ENCODE results near the gene PPARA.

The PPARA gene

DNA sequence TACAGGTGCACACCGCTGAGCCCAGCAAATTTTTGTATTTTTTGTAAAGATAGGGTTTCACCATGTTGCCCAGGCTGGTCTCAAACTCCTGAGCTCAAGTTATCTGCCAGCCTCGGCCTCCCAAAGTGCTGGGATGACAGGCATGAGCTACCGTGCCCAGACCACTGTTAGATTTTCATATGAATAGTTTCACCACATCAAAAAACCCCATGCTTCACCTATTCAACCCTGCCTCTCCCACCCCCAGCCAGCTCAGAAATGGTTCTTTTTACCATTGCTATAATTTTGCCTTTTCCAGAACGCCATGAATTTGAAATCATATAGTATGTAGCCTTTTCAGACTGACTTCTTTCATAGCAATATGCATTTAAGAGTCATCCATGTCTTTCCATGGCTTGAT is 61.9 kb downstream of the PPARA start:
- DNase-seq (ENCODE audit: low spot score): no peak

DNA sequence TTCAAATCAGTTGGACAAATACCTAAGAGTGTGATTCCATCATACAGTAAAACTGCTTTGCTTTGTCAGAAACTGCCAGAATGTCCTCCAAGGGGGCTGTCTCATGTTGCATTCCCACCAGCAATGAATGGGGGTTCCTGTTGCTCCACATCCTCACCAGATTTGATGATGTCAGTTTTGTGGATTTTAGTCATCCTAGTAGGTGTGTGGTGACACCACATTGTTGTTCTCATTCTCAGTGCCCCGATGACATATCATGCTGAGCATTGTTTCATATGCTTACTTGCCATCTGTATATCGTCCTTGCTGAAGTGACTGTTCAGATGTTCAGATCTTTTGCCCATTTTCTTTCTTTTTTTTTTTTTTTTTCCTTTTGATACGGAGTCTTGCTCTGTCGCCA is 62.7 kb downstream of the PPARA start:
- DNase-seq (ENCODE audit: low spot score): no peak

DNA sequence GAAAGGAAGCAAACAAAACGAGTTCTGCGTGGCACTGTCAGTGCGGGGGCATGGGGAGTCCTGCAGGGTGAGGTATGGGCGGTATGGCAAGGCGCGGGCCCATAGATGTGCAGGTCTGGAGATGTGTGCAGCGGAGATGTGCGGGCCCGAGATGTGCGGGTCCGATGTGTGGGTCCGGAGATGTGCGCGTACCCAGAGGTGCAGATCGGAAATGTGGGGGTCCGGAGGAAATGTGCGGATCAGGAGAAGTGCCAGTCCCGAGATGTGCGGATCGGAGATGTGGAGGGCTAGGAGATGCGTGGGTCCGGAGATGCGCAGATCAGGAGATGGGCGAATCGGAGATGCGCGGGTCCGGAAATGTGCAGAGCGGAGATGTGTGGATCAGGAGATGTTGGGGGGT is 63.8 kb downstream of the PPARA start:
- DNase-seq (ENCODE audit: low spot score): no peak

DNA sequence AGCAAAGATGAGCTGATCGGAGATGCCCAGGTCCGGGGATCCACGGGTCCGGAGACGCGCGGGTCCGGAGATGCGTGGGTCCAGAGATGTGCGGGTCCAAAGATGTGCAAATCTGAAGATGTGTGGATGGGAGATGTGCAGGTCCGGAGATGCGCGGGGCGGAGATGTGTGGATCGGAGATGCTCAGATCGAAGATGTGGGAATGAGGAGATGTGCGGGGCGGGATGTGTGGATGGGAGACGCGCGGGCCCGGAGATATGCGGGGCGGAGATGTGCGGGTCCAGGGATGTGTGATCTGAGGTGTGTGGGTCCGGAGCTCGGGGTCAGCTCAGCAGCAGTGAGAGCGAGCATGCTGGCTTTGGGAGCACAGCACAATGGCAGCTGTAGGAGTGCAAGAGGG is 64.3 kb downstream of the PPARA start:
- DNase-seq (ENCODE audit: low spot score): no peak

DNA sequence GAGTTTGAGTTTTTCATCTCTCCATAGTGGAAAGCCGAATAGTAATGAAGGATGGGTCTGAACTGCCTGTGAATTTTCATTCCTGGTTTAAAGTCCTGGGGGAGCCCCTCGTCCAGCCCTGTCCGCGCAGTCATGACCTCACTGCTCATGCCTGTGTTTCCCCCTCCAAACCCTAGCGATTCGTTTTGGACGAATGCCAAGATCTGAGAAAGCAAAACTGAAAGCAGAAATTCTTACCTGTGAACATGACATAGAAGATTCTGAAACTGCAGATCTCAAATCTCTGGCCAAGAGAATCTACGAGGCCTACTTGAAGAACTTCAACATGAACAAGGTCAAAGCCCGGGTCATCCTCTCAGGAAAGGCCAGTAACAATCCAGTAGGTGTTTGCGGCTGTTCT is 69.3 kb downstream of the PPARA start:
- no peak for DNase-seq (ENCODE audit: low spot score)

DNA sequence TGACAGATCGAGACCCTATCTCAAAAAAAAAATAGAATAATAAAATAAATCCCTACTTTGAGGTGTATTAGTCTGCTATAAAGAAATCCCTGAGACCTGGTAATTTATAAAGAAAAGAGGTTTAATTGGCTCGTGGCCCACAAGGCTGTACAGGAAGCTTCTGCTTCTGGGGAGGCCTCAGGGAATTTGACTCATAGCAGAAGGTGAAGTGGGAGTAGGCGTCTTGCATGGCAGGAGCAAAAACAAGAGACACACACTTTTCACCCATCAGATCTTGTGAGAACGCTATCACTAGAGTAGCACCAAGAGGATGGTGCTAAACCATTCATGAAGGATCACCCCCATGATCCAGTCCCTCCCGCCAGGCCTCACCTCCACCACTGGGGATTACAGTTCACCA is 70.6 kb downstream of the PPARA start:
- no peak for DNase-seq (ENCODE audit: low spot score)

DNA sequence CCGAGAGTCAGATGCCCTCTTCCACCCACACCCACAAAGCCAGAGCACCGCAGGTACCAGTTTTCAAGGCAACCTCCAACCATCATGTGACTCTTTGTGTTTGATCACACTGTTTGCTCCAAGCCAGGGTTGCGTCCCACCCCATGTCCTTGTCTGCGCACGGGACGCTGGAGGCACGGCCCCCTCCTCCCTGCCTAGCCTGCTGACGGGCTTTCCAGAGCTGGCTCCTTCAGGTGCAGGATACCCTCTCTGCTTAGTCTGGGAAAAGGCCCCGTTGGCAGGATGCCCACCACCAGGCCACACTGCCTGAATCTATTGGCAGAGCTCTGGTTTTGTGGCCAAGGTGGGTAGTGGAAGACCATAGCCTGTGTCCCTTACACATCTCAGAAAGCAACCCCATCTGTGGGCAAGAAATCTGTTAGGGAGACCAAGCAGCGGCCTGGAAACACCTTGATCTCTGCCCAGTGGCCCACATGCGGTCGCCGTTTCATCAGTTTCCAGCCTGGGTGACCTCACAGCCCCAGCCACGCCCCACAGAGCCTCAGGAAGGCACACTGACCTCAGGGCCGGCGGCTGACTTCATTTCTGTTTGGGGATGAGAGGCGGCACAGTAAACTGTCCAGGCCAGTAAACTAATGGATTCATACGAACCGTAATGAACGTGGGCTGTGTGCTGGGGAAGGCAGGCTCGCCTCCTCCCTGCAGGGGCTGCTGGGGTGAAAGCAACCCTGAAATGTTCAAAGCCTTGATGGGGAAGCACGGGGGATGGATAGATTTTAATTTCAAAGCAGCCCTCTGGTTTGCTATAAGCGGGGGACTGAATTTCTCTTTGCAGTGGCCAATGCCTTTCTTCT is 73.9 kb downstream of the PPARA start:
- no peak for DNase-seq (ENCODE audit: low spot score)

DNA sequence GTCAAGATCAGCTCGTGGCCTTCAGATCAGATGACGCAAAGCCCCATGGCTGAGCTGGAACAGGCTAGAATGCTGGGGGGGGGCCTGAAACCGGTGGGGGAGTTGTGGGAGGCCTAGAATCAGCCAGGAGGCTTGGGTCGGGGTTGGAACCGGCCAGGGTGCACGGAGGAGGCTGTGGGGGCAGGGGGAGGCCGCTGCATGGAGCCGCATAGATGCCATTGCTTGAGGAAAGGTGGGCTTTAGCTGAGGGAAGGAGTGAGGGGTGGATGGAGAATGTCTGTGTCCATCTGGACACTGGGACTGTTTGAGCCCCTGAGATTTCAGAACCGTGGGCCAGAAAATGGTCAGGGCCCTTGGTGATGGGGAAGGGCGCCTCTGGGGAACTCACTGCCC is 74.6 kb downstream of the PPARA start:
- DNase-seq (ENCODE audit: low spot score): no peak

DNA sequence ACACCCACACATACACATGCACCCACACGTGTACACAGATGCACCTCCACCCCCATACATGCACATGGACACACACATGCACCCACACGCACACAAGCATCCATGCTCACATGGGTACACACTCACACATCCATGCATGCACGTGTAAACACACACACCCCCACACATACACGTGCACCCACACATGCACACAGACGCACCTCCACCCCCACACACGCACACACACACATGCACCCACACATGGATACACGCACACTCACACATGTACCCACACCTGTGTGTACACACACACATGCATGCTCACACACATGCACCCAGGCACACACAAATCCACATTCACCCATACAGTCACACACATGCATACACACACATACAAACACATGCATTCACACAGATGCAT is 75.3 kb downstream of the PPARA start:
- DNase-seq (ENCODE audit: low spot score): no peak

DNA sequence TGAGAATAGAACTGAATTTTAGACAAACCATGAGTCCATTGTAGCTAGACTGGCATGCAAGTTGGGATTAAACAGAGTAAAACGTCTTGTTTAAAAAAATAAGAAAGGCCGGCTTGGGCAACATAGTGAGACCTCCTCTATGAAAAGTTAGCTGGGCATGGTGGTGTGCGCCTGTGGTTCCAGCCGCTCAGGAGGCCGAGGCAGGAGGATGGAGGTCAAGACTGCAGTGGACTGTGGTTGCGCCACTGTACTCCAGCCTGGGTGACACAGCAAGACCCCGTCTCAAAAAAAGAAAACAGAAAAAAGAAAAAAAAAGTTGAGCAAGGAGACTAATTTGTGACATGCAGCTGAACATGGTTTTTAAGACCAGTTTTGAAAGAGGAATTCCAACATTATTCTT is 76.3 kb downstream of the PPARA start:
- no peak for DNase-seq (ENCODE audit: low spot score)

DNA sequence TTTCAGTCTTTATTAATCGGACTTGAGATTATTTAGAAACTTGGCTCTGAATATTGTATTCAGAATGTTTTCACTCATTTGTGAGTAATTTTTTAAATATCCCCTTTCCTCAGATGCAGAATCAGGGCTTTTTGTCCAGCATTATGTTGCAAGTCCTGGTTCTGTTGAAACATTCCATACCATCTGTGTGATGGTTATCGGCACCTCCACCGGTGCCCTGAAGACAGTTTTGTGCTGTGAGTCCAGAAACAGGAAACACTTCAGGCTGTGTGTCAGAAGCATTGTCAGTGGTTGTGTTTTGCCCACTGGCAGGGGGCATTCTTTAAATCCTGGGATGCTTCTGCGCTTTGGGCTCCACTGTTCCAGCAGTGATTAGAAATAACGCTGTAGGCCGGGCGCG is 79.4 kb downstream of the PPARA start:
- no peak for DNase-seq (ENCODE audit: low spot score)

DNA sequence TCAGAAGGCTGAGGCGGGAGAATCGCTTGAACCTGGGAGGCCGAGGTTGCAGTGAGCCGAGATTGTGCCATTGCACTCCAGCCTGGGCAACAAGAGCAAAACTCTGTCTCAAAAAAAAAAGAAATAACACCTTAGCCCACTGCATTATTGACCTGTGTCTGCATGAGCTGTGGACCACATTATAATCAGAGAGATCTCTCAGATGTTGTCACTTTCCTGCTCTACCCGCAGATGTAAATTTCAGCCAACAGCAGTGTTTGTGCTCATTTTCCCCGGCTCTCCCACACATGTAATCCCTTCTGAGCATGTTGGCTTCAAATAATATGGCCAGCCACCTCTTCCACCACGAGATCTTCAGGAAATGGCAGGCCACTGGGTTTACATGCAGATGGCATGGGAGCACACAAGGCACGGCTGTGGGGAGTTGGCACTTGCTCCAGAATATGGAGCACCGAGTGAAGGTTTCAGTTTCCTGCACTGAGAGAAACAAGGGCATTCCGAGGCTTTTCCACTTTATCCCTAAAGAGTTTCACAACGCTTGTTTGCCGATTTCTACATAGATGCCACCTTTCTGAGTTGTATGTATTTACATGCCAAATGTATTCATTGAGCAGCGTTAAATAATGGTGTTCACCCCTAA is 80.1 kb downstream of the PPARA start:
- DNase-seq (ENCODE audit: low spot score): no peak

DNA sequence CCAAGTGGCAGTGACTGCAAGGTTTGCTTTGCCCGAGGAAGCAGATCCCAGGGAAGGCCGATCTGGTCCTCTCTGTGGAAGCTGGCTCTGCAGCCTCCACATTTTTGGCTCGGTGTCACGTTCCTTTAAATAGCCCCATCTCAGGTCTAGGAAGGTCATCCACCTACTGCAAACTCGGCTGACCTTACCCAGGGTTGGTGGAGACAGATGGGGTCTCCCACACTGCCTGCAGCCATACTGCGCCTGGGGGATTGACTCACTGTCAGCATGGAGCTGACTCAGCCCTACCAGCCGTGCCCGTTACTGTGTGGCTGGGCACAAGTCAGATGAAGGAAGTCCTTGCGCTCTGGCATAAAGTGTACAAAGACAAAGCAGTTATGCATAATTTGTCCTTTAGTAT is 82.9 kb downstream of the PPARA start:
- DNase-seq (ENCODE audit: low spot score): peak; percentile 52

DNA sequence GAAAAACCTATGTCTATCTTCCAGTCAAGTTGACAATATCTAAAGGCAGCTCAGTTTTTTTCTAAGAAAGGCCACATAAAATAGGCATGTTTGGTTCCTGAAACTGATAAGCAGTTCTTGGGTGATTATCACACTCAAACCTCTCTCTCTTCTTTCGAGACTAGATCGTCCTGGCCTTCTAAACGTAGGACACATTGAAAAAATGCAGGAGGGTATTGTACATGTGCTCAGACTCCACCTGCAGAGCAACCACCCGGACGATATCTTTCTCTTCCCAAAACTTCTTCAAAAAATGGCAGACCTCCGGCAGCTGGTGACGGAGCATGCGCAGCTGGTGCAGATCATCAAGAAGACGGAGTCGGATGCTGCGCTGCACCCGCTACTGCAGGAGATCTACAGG is 84.6 kb downstream of the PPARA start:
- no peak for DNase-seq (ENCODE audit: low spot score)

DNA sequence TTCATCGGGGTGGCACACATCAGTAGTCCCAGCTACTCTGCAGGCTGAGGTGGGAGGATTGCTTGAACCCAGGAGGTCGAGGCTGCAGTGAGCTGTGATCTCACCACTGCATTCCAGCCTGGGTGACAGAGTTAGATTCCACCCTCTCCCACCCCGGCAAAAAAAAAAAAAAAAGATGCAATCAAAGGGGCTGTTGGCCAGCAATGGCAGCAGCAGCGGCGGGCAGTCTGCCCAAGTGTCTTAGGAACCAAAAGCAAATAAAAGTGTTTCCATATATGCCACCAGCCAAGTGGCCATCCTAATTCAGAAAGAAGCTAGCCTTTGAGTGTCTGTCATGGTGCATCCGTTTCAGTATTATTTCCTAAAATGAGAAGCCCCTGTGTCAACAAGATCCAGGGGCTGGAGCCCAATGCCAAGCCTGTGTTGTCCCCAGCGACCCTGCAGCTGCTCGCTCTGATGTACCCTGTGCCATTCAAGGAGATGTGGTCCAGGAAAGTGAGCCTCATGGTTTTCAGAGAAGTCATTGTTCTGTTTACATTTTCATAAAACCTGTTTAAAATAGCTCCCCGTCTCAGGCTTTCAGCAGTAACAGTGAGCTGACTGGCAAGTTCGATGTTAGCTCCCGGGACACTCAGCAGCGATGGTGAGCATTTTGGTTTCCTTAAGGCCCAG is 87.3 kb downstream of the PPARA start:
- DNase-seq (ENCODE audit: low spot score): no peak

DNA sequence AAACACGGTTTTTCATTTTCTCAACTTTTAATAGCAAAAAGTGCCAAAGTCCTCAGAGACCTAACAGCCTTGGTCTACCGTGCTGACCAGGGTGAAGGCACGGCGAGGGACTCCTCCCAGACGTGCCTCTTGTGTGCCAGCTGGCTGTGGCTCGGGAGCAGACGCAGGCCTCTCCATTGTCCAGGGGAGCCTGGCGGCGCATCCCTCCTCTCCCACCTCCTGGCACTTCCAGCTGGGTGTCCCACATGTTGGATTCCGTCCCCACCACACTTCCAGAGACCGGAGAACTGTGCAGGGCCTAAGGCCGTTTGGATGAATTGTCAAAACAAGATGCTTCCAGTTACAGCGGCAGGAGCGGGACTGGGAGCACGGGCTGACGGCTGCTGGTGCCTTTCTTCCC is 88.2 kb downstream of the PPARA start:
- no peak for DNase-seq (ENCODE audit: low spot score)

DNA sequence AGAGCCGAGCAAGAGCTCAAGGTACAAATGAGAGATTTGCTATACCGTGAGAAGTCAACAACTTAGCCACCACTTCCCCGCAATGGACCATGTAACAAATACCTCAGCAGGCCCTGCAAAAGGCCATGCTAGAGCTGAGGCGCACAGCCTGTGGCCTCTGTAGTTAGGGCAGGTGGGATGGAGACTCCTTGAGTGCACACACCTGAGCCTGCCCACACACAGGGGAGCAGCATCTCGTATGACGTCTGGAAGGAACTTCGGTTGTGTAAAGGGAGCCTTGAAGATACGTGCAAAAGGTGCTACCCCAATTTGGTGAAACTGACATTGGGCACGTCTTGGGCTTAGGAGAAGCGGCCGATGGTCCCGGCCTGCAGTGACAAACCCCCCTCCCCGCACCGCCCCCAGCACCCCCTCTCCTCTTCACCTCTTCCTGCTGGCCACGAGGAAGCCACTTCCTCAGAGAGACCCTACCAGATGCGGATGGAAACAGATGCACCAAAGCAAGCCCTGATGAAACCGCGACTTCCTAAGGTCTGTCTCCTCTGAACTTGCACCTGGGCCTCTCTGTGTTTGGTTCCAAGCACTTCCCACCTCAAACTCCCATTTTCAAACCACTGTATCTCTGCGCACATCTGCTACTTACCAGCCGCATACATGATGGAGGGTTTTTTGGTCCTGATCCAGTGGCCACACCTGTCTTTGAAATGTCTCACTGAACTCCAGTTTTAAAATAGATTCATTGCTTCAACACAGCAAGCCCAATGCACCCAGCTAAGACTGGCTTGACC is 89.1 kb downstream of the PPARA start:
- DNase-seq (ENCODE audit: low spot score): no peak

DNA sequence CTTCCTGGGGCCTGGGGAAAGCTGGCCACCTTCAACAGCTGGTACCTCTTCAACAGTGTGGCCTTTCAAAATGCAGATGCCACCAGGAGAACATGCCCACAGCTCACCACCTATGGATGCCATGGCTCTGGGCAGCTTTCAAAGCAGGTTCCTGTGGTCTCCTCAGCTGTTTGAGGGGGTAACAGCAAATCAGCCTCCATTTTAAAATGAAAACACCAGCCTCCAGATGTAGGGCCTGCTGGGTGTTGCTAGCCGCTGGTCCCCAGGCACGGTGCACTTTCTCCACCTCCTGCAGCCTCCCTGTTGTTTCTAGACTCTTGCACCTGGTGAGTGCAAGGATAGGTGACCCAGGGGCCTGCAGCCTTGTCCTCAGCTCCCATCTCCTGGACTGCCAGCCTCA is 89.7 kb downstream of the PPARA start:
- DNase-seq (ENCODE audit: low spot score): no peak

DNA sequence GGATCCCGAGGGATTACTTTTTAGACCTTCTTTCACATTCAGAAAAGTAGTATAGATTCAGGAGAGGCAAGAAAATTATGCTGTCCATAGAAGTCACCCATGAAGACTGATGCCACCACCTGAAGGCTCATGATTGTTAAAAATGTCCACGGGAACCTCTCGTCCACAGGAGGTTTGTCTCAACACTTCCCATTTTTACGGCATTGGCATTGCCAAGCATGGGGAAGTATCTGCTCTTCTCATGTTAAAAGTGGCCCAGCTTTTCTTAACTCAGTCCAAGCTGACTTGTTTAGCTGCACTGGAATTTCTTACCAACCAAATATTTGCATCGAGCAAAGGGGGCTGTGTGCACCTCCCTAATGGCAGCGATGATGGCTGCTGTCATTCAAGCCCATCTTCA is 90.2 kb downstream of the PPARA start:
- DNase-seq (ENCODE audit: low spot score): no peak

DNA sequence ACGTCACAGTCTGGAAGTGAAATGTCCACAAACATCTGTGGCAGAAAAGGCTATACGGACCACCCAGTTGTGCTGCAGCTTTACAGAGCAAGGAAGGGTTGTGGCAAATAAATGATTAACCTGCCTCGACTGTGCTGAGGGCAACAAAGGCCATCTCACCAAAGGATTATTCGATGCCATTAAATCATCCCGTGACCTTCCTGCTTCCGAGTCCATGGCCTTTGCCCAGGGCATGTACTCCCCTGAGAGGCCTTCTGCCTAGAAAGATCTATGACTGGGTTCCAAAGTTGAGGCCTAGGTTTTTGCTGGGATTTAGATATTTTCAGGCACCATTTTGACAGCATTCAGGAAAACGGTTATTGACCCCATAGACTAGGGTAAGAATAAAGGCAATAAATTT is 90.6 kb downstream of the PPARA start:
- DNase-seq (ENCODE audit: low spot score): no peak

DNA sequence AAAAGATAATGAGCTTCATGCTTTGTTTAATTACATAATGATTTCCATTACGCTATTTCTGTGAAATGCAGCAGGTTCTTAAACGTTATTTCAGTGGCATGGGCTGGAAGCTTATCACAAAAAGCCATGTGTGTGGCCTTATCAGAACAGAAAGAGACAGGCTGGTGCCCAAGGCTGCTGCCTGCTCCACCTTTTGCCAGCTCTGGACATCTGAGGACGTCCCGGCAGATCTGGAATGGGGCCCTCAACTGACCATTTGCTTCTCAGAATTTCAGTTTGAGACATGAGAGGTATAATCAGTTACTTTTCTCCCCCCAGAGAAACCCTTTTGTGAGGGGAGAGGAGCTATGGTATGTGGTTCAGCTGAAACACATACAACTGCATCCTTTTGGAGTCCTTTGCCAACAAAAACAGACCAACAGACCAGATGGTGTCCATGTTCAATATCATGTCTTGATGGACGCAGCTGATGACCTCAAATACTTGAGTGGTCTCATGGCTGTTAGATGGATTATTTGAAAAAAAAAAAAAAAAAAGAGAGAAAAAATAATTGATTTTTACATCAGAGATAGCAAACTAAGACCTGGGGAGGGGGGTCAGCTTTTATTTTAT is 91.2 kb downstream of the PPARA start:
- no peak for DNase-seq (ENCODE audit: low spot score)

DNA sequence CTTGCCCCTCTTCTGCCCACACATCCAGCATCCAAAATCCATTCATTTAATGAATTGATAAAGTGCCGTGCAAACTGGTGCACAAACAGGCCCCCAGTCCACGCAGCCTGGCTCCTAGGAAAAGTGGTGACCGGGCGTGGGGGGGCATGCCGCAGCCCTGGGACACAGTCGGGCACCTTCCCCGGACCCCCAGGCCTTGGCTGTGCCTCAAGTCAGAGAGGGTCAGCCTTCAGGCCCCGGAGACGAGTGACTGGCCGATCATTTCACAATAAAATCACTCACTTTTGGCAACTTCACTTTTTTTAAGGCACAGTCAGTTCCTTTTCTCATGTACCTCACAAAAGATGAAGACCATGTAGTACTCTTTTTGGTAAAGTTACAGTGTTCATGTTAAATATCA is 91.8 kb downstream of the PPARA start:
- no peak for DNase-seq (ENCODE audit: low spot score)

Measured in hepatic stellate cell (primary cell).